NCI-H2081 treated with DMSO at 0.1 percent for 48 hours (cell line): ENCODE measurements around the gene EPAS1.

Experiments used
- DNase-seq: peaks from one replicate; lab custom pipeline; 2025; lab: John Stamatoyannopoulos, UW

EPAS1 gene

GRCh38 chr2:46364797-46365457 lies 67.7 kb downstream of the EPAS1 start:
- DNase-seq, result no peak

- no peak for DNase-seq
These were observed 68.9 kb downstream of the EPAS1 start for GRCh38 chr2:46365913-46366667.

GRCh38 chr2:46366668-46367052 lies 69.5 kb downstream of the EPAS1 start:
- no peak for DNase-seq

- DNase-seq, result no peak
These were observed 70.1 kb downstream of the EPAS1 start for GRCh38 chr2:46367286-46367685.

- no peak for DNase-seq
These were observed 71.2 kb downstream of the EPAS1 start for GRCh38 chr2:46368401-46368800.

- DNase-seq, result no peak
These were observed 72.6 kb downstream of the EPAS1 start for GRCh38 chr2:46369783-46370182.

GRCh38 chr2:46371854-46372253 lies 74.6 kb downstream of the EPAS1 start:
- DNase-seq, result no peak

GRCh38 chr2:46372475-46372874 lies 75.3 kb downstream of the EPAS1 start:
- DNase-seq, result no peak

GRCh38 chr2:46373238-46373637 lies 76.0 kb downstream of the EPAS1 start:
- DNase-seq, result no peak

GRCh38 chr2:46375566-46376125 lies 78.4 kb downstream of the EPAS1 start:
- no peak for DNase-seq

GRCh38 chr2:46376586-46376985 lies 79.4 kb downstream of the EPAS1 start:
- no peak for DNase-seq

- DNase-seq, result no peak
These were observed 79.9 kb downstream of the EPAS1 start for GRCh38 chr2:46377101-46377581.

- DNase-seq, result no peak
These were observed 80.7 kb downstream of the EPAS1 start for GRCh38 chr2:46377666-46378560.

GRCh38 chr2:46378616-46379015 lies 81.4 kb downstream of the EPAS1 start:
- DNase-seq, result no peak

- DNase-seq, result no peak
These were observed 82.2 kb downstream of the EPAS1 start for GRCh38 chr2:46379213-46380037.

- no peak for DNase-seq
These were observed 83.1 kb downstream of the EPAS1 start for GRCh38 chr2:46380038-46380940.

GRCh38 chr2:46381263-46381849 lies 84.1 kb downstream of the EPAS1 start:
- no peak for DNase-seq

GRCh38 chr2:46381871-46382270 lies 84.7 kb downstream of the EPAS1 start:
- no peak for DNase-seq

GRCh38 chr2:46382331-46383112 lies 85.3 kb downstream of the EPAS1 start:
- DNase-seq, result no peak
